Heart left ventricle (tissue), 13 donors: ENCODE data around the gene LEFTY1.

Source experiments
- POLR2A ChIP-seq, 2 donors: fragments of 450-650 bp; IDR thresholded peaks; one replicate each; pipeline ENCODE4 v1.6.1; 2017; ENCODE audit warnings: antibody characterized with exemption in 2 of 2, mild to moderate bottlenecking in 2 of 2, moderate library complexity in 2 of 2
- TF ChIP-seq, protein P1 (sequence below), 12 donors: fragments of 200-600 bp; sonication (generic) in 4 of 12; IDR thresholded peaks; one replicate each; pipeline versions ENCODE4 v1.5.0 to v1.8.0; 2018 to 2022; ENCODE audit warnings: antibody characterized with exemption in 12 of 12, mild to moderate bottlenecking in 5 of 12
- donor health status: ischemic (EF 13 %, LVEDD 7.1; RV severe dilation, severe dysfunction).
- donor health status: DM: no; HTN: yes; CAD: no.
- donor health status: DM: no; HTN: no; CAD: no.
- donor health status: ischemic (EF 25% LVEDD 6.9; RV normal size, moderate dysfunction).
- donor health status: ischemic (EF 25% LVEDD 5.7; RV mildly dilated, moderate dysfunction).
- donor health status: ischemic (EF 35%, LVEDD 5.7; RV mildly dilated, moderate dysfunction).
- donor health status: nonischemic (EF 11% LVEDD 7.7; RV severe dilation, severe dysfunction).
- donor health status: DM: yes; HTN: yes; CAD: no.
- donor health status: PGD.
- donor health status: ischemic (EF 29% LVEDD 5.4; RV normal size, mild dysfunction).
- donor health status: nonischemic (EF 23%, LVEDD 6.1; RV moderate dilation, normal function).

GRCh38 chr1:225842788-225843425 lies 46.0 kb downstream of the LEFTY1 start:
- TF ChIP-seq, protein P1, sequence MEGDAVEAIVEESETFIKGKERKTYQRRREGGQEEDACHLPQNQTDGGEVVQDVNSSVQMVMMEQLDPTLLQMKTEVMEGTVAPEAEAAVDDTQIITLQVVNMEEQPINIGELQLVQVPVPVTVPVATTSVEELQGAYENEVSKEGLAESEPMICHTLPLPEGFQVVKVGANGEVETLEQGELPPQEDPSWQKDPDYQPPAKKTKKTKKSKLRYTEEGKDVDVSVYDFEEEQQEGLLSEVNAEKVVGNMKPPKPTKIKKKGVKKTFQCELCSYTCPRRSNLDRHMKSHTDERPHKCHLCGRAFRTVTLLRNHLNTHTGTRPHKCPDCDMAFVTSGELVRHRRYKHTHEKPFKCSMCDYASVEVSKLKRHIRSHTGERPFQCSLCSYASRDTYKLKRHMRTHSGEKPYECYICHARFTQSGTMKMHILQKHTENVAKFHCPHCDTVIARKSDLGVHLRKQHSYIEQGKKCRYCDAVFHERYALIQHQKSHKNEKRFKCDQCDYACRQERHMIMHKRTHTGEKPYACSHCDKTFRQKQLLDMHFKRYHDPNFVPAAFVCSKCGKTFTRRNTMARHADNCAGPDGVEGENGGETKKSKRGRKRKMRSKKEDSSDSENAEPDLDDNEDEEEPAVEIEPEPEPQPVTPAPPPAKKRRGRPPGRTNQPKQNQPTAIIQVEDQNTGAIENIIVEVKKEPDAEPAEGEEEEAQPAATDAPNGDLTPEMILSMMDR (IDR thresholded peaks at IDR 0.05), result no peak
- TF ChIP-seq POLR2A (IDR thresholded peaks at IDR 0.05), result no peak
